Right atrium auricular region (tissue), 2 donors: ENCODE measurements around the gene FAM3A. TPM values are rescaled to one million over a fixed set of nuclear protein-coding genes. Genes with fewer than 3 reads are reported as not detected.

Source experiments
- DNase-seq: peaks from one replicate; pipeline ENCODE4 v3.0.0-alpha.2; 2019; ENCODE audit warnings: low spot score
- H3K27ac ChIP-seq, 2 donors: fragments of 200-600 bp; sonication (generic); 1 replicate in 1 of 2; 2 replicates in 1 of 2; pipeline ENCODE4 v1.5.1; 2016 to 2019
- H3K27me3 ChIP-seq, 2 donors: fragments of 200-600 bp; sonication (generic); one replicate each; pipeline versions ENCODE4 v1.5.1 to v1.6.0; 2017 to 2019
- H3K36me3 ChIP-seq: fragments of 200-600 bp; sonication (generic); one replicate; pipeline ENCODE4 v1.5.1; 2016
- H3K4me1 ChIP-seq, 2 donors: fragments of 200-600 bp; sonication (generic); one replicate each; pipeline versions ENCODE4 v1.5.1 to v1.6.0; 2017 to 2019
- H3K4me3 ChIP-seq, 2 donors: fragments of 200-600 bp; sonication (generic); 1 replicate in 1 of 2; 2 replicates in 1 of 2; pipeline ENCODE4 v1.5.1; 2017 to 2019; ENCODE audit warnings: mild to moderate bottlenecking in 1 of 2, moderate library complexity in 1 of 2
- H3K9me3 ChIP-seq, 2 donors: fragments of 200-600 bp; sonication (generic); one replicate each; pipeline ENCODE4 v1.5.1; 2019
- CTCF ChIP-seq, 2 donors: fragments of 200-600 bp; sonication (generic); IDR thresholded peaks; one replicate each; pipeline ENCODE4 v1.5.1; 2019; ENCODE audit warnings: antibody characterized with exemption in 2 of 2
- total RNA-seq, 2 donors: library from RNA; depleted of rRNA; stranded (reverse); fragments of >200 nt; gene quantifications; one replicate each; pipeline ENCODE4 v1.1.0, GENCODE V29; 2016

The FAM3A gene
- total RNA-seq, 2 donors from 2014 or later, result 47.1 to 61.2 TPM

- Histone ChIP-seq H3K27ac (no peak overlapping the region), H3K9me3 (no peaks in the 10 kb centered on the region), H3K27me3 (no peaks in the 10 kb centered on the region), H3K36me3 (peaks cover 30% of the 10 kb centered on the region), H3K4me3 (no peak overlapping the region), H3K4me1 (no peaks in the 10 kb centered on the region)
- no peak for TF ChIP-seq CTCF (IDR thresholded peaks at IDR 0.05)
- no peak for DNase-seq
Measured at GRCh38 chrX:154508384-154508745, 7.7 kb downstream of the FAM3A start.

GRCh38 chrX:154507673-154508383 is 8.2 kb downstream of the FAM3A start:
- Histone ChIP-seq H3K36me3 (peaks cover 30% of the 10 kb centered on the region), H3K4me3 (no peak overlapping the region), H3K9me3 (no peaks in the 10 kb centered on the region), H3K4me1 (no peaks in the 10 kb centered on the region), H3K27me3 (no peaks in the 10 kb centered on the region), H3K27ac (no peak overlapping the region)
- no peak for TF ChIP-seq CTCF (IDR thresholded peaks at IDR 0.05)
- no peak for DNase-seq

- Histone ChIP-seq H3K36me3 (peaks cover 30% of the 10 kb centered on the region), H3K27me3 (no peaks in the 10 kb centered on the region), H3K4me3 (no peak overlapping the region), H3K9me3 (no peaks in the 10 kb centered on the region), H3K4me1 (no peaks in the 10 kb centered on the region), H3K27ac (no peak overlapping the region)
- TF ChIP-seq CTCF (IDR thresholded peaks at IDR 0.05), result no peak
- no peak for DNase-seq
Measured at GRCh38 chrX:154506483-154507332, 9.3 kb downstream of the FAM3A start.

GRCh38 chrX:154505734-154506133 is 10.3 kb downstream of the FAM3A start:
- no peak for TF ChIP-seq CTCF (IDR thresholded peaks at IDR 0.05)
- Histone ChIP-seq H3K36me3 (peaks cover 30% of the 10 kb centered on the region), H3K9me3 (no peaks in the 10 kb centered on the region), H3K4me3 (no peak overlapping the region), H3K27me3 (no peaks in the 10 kb centered on the region), H3K4me1 (no peaks in the 10 kb centered on the region), H3K27ac (no peak overlapping the region)
- no peak for DNase-seq

- no peak for DNase-seq
- peaks cover 14% of the 10 kb centered on the region for H3K36me3 ChIP-seq
- no peak for TF ChIP-seq CTCF (IDR thresholded peaks at IDR 0.05)
- H3K4me1 ChIP-seq, result no peaks in the 10 kb centered on the region
- H3K9me3 ChIP-seq, result no peaks in the 10 kb centered on the region
- H3K27ac ChIP-seq, result no peak overlapping the region
- H3K4me3 ChIP-seq, result no peak overlapping the region
- no peaks in the 10 kb centered on the region for H3K27me3 ChIP-seq
Measured at GRCh38 chrX:154502989-154503388, 13.0 kb downstream of the FAM3A start.
